IgD-negative memory B cell (primary cell): ENCODE data around the gene MAD1L1. TPM values are rescaled to one million over a fixed set of nuclear protein-coding genes. Genes with fewer than 3 reads are reported as not detected.

Source experiments
- H3K27ac Mint-ChIP-seq, 3 donors: one replicate each; pipeline ENCODE4 v1.8.0; 2020 to 2022; ENCODE audit warnings: mild to moderate bottlenecking in 3 of 3, mixed read lengths in 3 of 3, moderate library complexity in 1 of 3
- H3K27me3 Mint-ChIP-seq: one replicate; pipeline ENCODE4 v1.8.0; 2021; ENCODE audit warnings: mixed read lengths
- H3K36me3 Mint-ChIP-seq: one replicate; pipeline ENCODE4 v1.8.0; 2020; ENCODE audit warnings: mild to moderate bottlenecking, mixed read lengths
- H3K4me1 Mint-ChIP-seq, 3 donors: one replicate each; pipeline ENCODE4 v1.8.0; 2020 to 2022; ENCODE audit warnings: mixed read lengths in 3 of 3, mild to moderate bottlenecking in 1 of 3
- H3K4me3 Mint-ChIP-seq, 4 donors: one replicate each; pipeline ENCODE4 v1.8.0; 2020 to 2022; ENCODE audit warnings: mild to moderate bottlenecking in 4 of 4, mixed read lengths in 4 of 4, moderate library complexity in 3 of 4
- H3K9me3 Mint-ChIP-seq, 3 donors: one replicate each; pipeline ENCODE4 v1.8.0; 2020 to 2021; ENCODE audit warnings: mixed read lengths in 3 of 3, mild to moderate bottlenecking in 1 of 3
- polyA plus RNA-seq: library from polyadenylated mRNA; unstranded; fragments of 300-500 nt; fragmentation: Illumina TruSeq; gene quantifications from one replicate; pipeline ENCODE4 v1.2.3, GENCODE V29; 2021

The MAD1L1 gene
- polyA plus RNA-seq, 1 donor from 2014 or later: 133 TPM

GRCh38 chr7:2224934-2225333 is 7.8 kb downstream of the MAD1L1 start:
- Mint-ChIP-seq H3K27me3 (no peaks in the 10 kb centered on the region), H3K4me1 (peaks cover 0 to 3% (median 3%) of the 10 kb centered on the region in 3 donors), H3K4me3 (no peak overlapping the region), H3K9me3 (no peaks in the 10 kb centered on the region), H3K27ac (peak overlapping the region in 1 of 3 donors; percentile 35), H3K36me3 (peaks cover under 1% of the 10 kb centered on the region)

- H3K9me3 Mint-ChIP-seq: no peaks in the 10 kb centered on the region
- H3K27me3 Mint-ChIP-seq: no peaks in the 10 kb centered on the region
- H3K36me3 Mint-ChIP-seq: no peaks in the 10 kb centered on the region
- peak overlapping the region in 1 of 3 donors; percentile 35 for H3K27ac Mint-ChIP-seq
- H3K4me1 Mint-ChIP-seq: peaks cover 0 to 3% (median under 1%) of the 10 kb centered on the region in 3 donors
- H3K4me3 Mint-ChIP-seq: peak overlapping the region in 1 of 4 donors; percentile 54
Observed at GRCh38 chr7:2224491-2224928, 8.2 kb downstream of the MAD1L1 start.

- H3K36me3 Mint-ChIP-seq: no peaks in the 10 kb centered on the region
- peaks cover 0 to 3% (median 0%) of the 10 kb centered on the region in 3 donors for H3K4me1 Mint-ChIP-seq
- no peak overlapping the region for H3K27ac Mint-ChIP-seq
- H3K9me3 Mint-ChIP-seq: no peaks in the 10 kb centered on the region
- H3K27me3 Mint-ChIP-seq: no peaks in the 10 kb centered on the region
- no peak overlapping the region for H3K4me3 Mint-ChIP-seq
Observed at GRCh38 chr7:2223321-2223720, 9.4 kb downstream of the MAD1L1 start.

- no peaks in the 10 kb centered on the region for H3K27me3 Mint-ChIP-seq
- no peaks in the 10 kb centered on the region for H3K9me3 Mint-ChIP-seq
- no peak overlapping the region for H3K4me3 Mint-ChIP-seq
- no peak overlapping the region for H3K27ac Mint-ChIP-seq
- H3K4me1 Mint-ChIP-seq: peaks cover 0 to 3% (median 0%) of the 10 kb centered on the region in 3 donors
- no peaks in the 10 kb centered on the region for H3K36me3 Mint-ChIP-seq
Observed at GRCh38 chr7:2222516-2222915, 10.2 kb downstream of the MAD1L1 start.

GRCh38 chr7:2220954-2221353 is 11.8 kb downstream of the MAD1L1 start:
- Mint-ChIP-seq H3K4me1 (peaks cover 0 to 3% (median 0%) of the 10 kb centered on the region in 3 donors), H3K4me3 (no peak overlapping the region), H3K36me3 (no peaks in the 10 kb centered on the region), H3K9me3 (no peaks in the 10 kb centered on the region), H3K27me3 (no peaks in the 10 kb centered on the region), H3K27ac (peak overlapping the region in 1 of 3 donors; percentile 64)

- Mint-ChIP-seq H3K36me3 (no peaks in the 10 kb centered on the region), H3K27ac (peak overlapping the region in 1 of 3 donors; percentile 64), H3K4me1 (peaks cover 0 to 1% (median 0%) of the 10 kb centered on the region in 3 donors), H3K9me3 (no peaks in the 10 kb centered on the region), H3K27me3 (no peaks in the 10 kb centered on the region), H3K4me3 (no peak overlapping the region)
Observed at GRCh38 chr7:2220506-2220905, 12.2 kb downstream of the MAD1L1 start.

DNA sequence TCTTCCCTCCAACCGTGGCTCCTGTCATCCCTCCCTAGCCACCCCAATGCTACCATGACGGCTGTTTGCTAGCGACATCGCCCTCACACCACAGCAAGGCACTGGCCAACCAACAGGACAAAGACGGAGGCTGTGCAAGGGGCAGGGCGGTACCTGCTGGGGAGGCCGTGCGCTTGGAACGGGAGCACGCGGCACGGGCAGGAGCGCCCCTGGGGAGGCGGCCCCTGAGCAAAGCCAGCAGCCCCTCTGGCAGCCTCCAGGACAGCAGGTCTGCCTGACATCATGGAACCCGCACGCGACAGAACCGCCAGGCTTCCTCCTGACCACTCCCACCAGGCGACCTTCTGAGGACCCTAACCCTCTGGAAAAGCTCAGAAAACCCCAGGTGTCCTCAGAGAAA is 12.7 kb downstream of the MAD1L1 start:
- H3K9me3 Mint-ChIP-seq: no peaks in the 10 kb centered on the region
- no peak overlapping the region for H3K27ac Mint-ChIP-seq
- no peaks in the 10 kb centered on the region for H3K27me3 Mint-ChIP-seq
- peaks cover 0 to 1% (median 0%) of the 10 kb centered on the region in 3 donors for H3K4me1 Mint-ChIP-seq
- no peak overlapping the region for H3K4me3 Mint-ChIP-seq
- no peaks in the 10 kb centered on the region for H3K36me3 Mint-ChIP-seq

DNA sequence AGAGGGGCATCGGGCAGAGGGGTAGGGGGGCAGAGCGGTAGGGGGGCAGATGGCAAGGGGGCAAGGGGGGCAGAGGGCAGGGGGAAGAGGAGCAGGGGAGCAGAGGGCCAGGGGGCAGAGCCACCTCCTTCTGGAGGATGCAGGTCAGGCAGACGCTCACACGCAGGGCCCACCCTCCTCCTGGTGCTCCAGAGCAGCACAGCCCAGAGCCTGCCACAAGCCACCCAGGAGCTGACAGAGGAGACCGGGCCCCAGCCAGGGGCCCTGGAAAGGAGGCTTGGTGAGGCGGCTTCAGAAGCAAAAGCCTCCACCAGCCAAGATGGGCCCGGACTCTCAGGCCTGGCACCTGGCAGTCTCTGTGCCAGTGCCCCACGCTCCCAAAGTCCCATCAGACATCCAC is 13.1 kb downstream of the MAD1L1 start:
- no peak overlapping the region for H3K4me3 Mint-ChIP-seq
- no peaks in the 10 kb centered on the region for H3K36me3 Mint-ChIP-seq
- H3K4me1 Mint-ChIP-seq: peaks cover 0 to 1% (median 0%) of the 10 kb centered on the region in 3 donors
- no peaks in the 10 kb centered on the region for H3K9me3 Mint-ChIP-seq
- H3K27me3 Mint-ChIP-seq: no peaks in the 10 kb centered on the region
- H3K27ac Mint-ChIP-seq: no peak overlapping the region

GRCh38 chr7:2219136-2219535 is 13.6 kb downstream of the MAD1L1 start:
- H3K36me3 Mint-ChIP-seq: no peaks in the 10 kb centered on the region
- H3K27me3 Mint-ChIP-seq: no peaks in the 10 kb centered on the region
- H3K27ac Mint-ChIP-seq: no peak overlapping the region
- peaks cover 0 to under 1% (median 0%) of the 10 kb centered on the region in 3 donors for H3K4me1 Mint-ChIP-seq
- H3K4me3 Mint-ChIP-seq: no peak overlapping the region
- H3K9me3 Mint-ChIP-seq: no peaks in the 10 kb centered on the region

DNA sequence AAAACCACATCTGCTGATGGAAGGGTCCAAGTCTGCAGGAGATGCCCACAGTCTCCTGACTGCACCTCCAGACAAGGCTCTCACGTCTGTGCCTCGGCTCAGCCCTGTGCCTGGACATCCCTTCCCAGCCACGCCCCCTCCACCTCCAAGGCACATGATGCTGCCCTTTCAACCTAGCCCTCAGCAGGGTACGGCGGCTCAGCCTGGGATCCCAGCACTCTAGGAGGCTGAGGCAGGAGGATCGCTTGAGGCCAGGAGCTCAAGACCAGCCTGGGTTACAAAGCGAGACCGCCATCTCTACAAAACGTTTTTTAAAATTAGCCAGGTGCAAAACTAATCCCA is 14.3 kb downstream of the MAD1L1 start:
- Mint-ChIP-seq H3K9me3 (no peaks in the 10 kb centered on the region), H3K27me3 (no peaks in the 10 kb centered on the region), H3K27ac (no peak overlapping the region), H3K4me3 (no peak overlapping the region), H3K36me3 (peaks cover 3% of the 10 kb centered on the region), H3K4me1 (no peaks in the 10 kb centered on the region)

DNA sequence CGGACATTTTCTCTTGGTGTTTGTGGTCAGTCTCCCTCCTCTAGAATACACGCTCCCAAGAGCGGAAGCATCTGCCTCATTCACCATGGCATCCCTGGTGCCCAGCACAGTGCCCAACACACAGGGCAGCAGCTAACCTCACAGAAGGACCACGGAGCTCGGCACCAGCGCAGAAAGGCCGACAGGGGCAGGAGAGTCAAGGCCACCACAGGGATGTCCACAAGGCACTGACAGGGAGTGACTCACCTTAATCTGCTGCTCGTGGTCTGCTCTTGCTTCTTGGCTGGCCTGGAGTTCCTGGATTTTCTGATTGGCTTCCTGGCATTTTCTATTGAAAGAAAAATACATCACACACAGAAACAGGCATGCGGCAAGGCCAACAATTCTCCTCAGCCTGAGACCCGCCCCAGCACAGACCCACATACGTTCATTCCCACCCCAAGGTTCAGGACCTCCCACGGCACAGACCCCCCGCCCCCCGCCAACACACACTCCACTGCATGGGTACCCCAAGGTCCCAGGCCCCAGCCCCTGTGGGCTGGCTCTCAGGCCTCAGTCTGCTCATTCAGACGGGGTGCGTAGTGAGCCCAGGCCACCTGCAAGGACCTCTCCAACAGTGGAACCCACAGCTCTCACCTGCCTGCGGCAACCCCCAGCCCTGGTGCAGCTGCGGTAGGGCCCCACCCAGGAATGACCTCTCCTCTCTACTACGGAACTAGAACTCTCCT is 14.9 kb downstream of the MAD1L1 start:
- H3K4me3 Mint-ChIP-seq: no peak overlapping the region
- no peak overlapping the region for H3K27ac Mint-ChIP-seq
- no peaks in the 10 kb centered on the region for H3K4me1 Mint-ChIP-seq
- peaks cover 3% of the 10 kb centered on the region for H3K36me3 Mint-ChIP-seq
- no peaks in the 10 kb centered on the region for H3K9me3 Mint-ChIP-seq
- H3K27me3 Mint-ChIP-seq: no peaks in the 10 kb centered on the region

- H3K36me3 Mint-ChIP-seq: peaks cover 8% of the 10 kb centered on the region
- peaks cover 0 to 4% (median 0%) of the 10 kb centered on the region in 3 donors for H3K4me1 Mint-ChIP-seq
- no peaks in the 10 kb centered on the region for H3K27me3 Mint-ChIP-seq
- no peak overlapping the region for H3K27ac Mint-ChIP-seq
- H3K9me3 Mint-ChIP-seq: no peaks in the 10 kb centered on the region
- no peak overlapping the region for H3K4me3 Mint-ChIP-seq
Observed at GRCh38 chr7:2217206-2217605, 15.5 kb downstream of the MAD1L1 start.

- Mint-ChIP-seq H3K27ac (no peak overlapping the region), H3K4me3 (no peak overlapping the region), H3K9me3 (no peaks in the 10 kb centered on the region), H3K36me3 (peaks cover 8% of the 10 kb centered on the region), H3K4me1 (peaks cover 0 to 4% (median 0%) of the 10 kb centered on the region in 3 donors), H3K27me3 (no peaks in the 10 kb centered on the region)
Observed at GRCh38 chr7:2215851-2216250, 16.9 kb downstream of the MAD1L1 start.

DNA sequence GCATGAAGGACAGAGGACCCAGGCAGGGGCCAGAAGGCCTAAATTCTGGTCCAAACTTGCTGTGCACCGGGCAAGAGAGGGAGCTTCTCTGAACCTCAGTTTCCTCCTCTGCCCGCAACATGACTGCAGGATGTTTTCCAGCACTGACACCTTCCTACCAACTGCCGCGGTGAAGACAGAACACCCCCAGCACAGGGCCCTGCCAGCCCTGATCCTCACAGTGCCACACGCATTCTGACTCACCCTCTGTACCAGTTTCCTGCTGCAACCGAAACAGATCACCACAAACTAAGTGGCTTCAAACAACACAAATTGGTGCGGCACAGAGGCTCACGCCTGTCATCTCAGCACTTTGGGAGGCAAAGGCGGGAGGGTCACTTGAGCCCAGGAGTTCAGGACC is 18.1 kb downstream of the MAD1L1 start:
- Mint-ChIP-seq H3K27ac (peak overlapping the region in 1 of 3 donors; percentile 39), H3K27me3 (no peaks in the 10 kb centered on the region), H3K9me3 (no peaks in the 10 kb centered on the region), H3K36me3 (peaks cover 8% of the 10 kb centered on the region), H3K4me3 (no peak overlapping the region), H3K4me1 (peaks cover 0 to 6% (median 3%) of the 10 kb centered on the region in 3 donors)

DNA sequence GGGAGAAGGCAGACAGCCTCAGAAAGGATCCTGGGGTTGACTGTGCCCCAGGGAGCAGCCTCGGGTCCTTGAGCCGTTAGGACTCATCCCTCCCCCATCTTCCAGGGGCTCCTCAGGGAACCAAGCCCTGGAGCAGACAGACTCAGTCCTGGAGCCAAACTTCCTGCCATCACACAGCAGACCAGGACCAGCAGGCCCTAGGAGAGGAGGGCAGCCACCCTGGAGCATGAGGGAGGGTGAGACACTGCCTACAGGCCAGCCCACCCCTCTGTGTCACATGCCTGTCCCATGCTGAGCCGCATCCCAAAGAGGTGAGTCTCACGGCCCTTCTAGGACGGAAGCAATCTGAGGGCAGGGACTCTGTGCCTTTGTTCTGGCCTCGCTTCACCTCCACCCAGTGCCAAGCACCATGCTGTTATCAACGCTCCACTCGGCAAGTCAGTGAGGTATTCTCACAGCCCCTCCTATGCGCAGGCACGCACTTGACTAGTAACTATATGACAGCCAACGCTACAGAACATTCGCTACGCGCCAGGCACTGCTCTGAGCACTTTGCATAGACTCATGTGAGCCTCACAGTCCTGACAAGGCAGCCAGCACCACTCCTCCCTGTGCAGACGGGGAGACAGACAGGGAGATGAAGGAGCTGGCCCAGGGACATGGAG is 19.1 kb downstream of the MAD1L1 start:
- Mint-ChIP-seq H3K4me3 (no peak overlapping the region), H3K27ac (peak overlapping the region in 1 of 3 donors; percentile 54), H3K9me3 (no peaks in the 10 kb centered on the region), H3K36me3 (peaks cover 9% of the 10 kb centered on the region), H3K27me3 (no peaks in the 10 kb centered on the region), H3K4me1 (peaks cover 0 to 6% (median 3%) of the 10 kb centered on the region in 3 donors)

DNA sequence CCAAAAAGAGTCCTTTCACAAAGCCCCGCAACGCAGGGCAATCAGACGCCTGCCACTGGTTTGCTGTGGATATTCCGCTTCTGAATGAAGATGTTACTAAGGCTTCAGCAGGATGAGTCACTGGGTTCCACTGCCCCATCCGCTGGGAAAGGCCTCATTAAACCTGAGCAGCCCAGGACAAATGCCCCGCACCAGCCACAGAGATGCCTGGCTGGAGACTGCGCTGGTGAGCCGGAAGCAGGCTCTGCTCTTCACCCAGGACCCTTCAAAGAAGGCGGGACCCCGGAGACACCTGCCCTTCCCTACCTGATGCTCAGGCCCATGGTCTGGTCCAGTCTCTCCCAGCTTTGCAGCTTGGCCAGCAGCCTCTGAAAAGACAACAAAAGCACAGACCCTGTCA is 19.8 kb downstream of the MAD1L1 start:
- Mint-ChIP-seq H3K36me3 (peaks cover 10% of the 10 kb centered on the region), H3K9me3 (no peaks in the 10 kb centered on the region), H3K4me3 (no peak overlapping the region), H3K27ac (no peak overlapping the region), H3K27me3 (no peaks in the 10 kb centered on the region), H3K4me1 (peaks cover 0 to 6% (median 3%) of the 10 kb centered on the region in 3 donors)
